Measurements from ENCODE around the gene NME3. TPM values are rescaled to one million over a fixed set of nuclear protein-coding genes. Genes with fewer than 3 reads are reported as not detected.
A peak's percentile ranks its signal among the peaks of the same experiment; 100 is the strongest.

NME3 gene
- total RNA-seq, 5 donors from 2014 or later (not counting 1 experiment from before 2014, with no cell fraction given) = 45.1 to 95.9 (median 87.5) TPM

DNA sequence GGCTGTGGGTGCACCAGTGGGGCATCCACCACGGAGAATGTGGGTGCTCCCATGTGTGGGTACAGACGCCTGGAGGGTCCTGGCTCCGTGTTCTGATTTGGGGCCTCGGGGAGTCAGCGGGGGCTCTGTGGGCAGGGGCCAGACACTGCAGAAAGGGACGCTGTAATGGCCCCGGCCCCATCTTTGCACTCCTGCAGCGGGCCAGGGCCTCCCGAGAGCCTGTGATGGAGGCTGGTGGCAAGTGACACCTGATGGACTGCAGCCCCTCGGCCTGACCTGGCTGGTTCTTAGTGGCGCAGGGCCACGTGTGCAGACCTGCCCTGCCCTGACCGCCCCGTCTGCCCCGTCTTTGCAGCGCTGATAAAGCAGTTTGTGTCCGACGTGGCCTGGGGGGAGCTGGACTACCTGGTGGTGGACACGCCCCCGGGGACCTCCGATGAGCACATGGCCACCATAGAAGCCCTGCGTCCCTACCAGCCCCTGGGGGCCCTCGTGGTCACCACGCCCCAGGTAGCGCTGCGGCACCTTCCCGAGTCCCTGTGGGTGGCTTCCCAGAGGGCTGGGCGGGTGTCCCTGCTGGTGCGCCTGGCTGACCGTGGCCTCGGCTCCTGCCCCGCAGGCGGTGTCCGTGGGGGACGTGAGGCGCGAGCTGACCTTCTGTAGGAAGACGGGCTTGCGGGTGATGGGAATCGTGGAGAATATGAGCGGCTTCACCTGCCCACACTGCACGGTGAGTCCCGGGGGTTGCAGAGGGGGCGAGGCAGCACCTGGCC, 16.2 kb upstream of the NME3 start:
- H3K36me3 ChIP-seq (ENCODE audit: control insufficient read depth in 2 of 2, extremely low read depth in 1 of 2, insufficient read depth in 1 of 2, low read length in 1 of 2) = peaks cover 22 to 54% of the 10 kb centered on the region in 2 donors
- no peaks in the 10 kb centered on the region for H3K9me3 Mint-ChIP-seq
- H3K27me3 Mint-ChIP-seq = no peaks in the 10 kb centered on the region
- CTCF ChIA-PET = no interaction called here
- H3K27me3 ChIP-seq (replicated peaks in 1 of 2; ENCODE audit: control insufficient read depth in 2 of 2, extremely low read depth in 1 of 2, insufficient read depth in 2 of 2, low read length in 1 of 2) = no peaks in the 10 kb centered on the region
- 96% methylated on average over 44 of the region's 44 CpGs for WGBS (ENCODE audit: insufficient coverage)
- POLR2A ChIA-PET = no interaction called here
- H3K4me3 ChIP-seq (ENCODE audit: control insufficient read depth in 1 of 2, extremely low read depth in 1 of 2, low read length in 1 of 2) = no peak overlapping the region
- no peak overlapping the region for H3K27ac Mint-ChIP-seq
- no peak for DNase-seq
- H3K4me3 Mint-ChIP-seq = no peak overlapping the region
- peaks cover 5% of the 10 kb centered on the region for H3K36me3 Mint-ChIP-seq
- H3K27ac ChIP-seq (ENCODE audit: low read length) = no peak overlapping the region
- no peaks in the 10 kb centered on the region for H3K9me3 ChIP-seq
- no peak for ATAC-seq (replicated peaks in 1 of 4)
- H3K4me1 Mint-ChIP-seq = peaks cover 4 to 28% (median 22%) of the 10 kb centered on the region in 3 donors
- peaks cover 0 to 45% of the 10 kb centered on the region in 2 experiments for H3K4me1 ChIP-seq (ENCODE audit: control insufficient read depth in 1 of 2, extremely low read depth in 1 of 2, insufficient read depth in 2 of 2, low read length in 2 of 2)

DNA sequence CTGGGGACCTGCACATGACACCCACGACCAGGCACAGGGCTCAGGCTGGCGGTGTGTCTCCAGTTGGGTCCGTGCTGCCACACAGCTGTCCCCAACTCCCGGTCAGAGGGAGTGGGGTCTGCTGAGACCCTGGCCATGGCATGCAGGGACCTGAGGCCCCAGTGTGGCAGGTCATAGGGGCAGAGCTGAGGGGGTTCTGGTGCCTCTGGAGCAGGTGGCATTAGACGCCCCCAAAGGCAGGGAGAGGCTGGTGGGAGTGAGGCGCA, 15.6 kb upstream of the NME3 start:
- POLR2A ChIA-PET = no interaction called here
- 90% methylated on average over 6 of the region's 6 CpGs for WGBS (ENCODE audit: insufficient coverage)

DNA sequence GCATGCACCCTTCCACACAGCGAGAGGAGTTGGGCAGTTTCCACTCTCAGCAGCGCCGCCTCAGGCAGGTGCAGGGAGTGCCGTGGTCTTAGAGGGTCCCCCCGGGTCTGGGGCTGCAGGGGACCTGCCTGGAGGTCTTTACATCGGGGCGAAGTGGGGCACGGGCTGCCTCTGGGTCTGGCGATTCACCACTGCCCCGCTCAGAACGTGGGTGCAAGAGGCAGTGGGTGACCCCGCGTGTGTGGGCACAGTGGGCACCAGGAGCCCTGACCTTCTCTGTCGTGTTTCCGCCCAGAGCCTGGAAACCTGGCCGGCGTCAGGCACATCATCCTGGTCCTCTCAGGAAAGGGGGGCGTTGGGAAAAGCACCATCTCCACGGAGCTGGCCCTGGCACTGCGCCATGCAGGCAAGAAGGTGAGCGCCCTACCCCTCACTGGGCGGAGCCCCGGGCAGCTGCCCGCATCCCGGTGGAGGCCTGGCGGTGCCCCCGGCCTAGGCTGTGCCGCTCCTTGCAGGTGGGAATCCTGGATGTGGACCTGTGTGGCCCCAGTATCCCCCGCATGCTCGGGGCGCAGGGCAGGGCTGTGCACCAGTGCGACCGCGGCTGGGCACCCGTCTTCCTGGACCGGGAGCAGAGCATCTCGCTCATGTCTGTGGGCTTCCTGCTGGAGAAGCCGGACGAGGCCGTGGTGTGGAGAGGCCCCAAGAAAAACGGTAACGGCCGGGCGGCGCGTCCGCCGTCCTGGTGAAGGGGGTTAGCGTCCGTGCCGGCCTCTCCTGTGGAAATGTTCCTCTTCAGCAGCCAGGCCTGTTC, 15.1 kb upstream of the NME3 start:
- H3K27ac Mint-ChIP-seq = no peak overlapping the region
- H3K9me3 ChIP-seq = no peaks in the 10 kb centered on the region
- 96% methylated on average over 51 of the region's 51 CpGs for WGBS (ENCODE audit: insufficient coverage)

More for the DNA sequence above, 15.6 kb upstream of the NME3 start:
- Mint-ChIP-seq H3K27ac (no peak overlapping the region), H3K9me3 (no peaks in the 10 kb centered on the region), H3K36me3 (peaks cover 5% of the 10 kb centered on the region), H3K27me3 (no peaks in the 10 kb centered on the region), H3K4me3 (no peak overlapping the region), H3K4me1 (peaks cover 4 to 29% (median 22%) of the 10 kb centered on the region in 3 donors)
- CTCF ChIA-PET = no interaction called here
- peaks cover 0 to 45% of the 10 kb centered on the region in 2 experiments for H3K4me1 ChIP-seq (ENCODE audit: control insufficient read depth in 1 of 2, extremely low read depth in 1 of 2, insufficient read depth in 2 of 2, low read length in 2 of 2)
- ATAC-seq (replicated peaks in 1 of 4) = no peak
- H3K27ac ChIP-seq (ENCODE audit: low read length) = no peak overlapping the region
- no peaks in the 10 kb centered on the region for H3K27me3 ChIP-seq (replicated peaks in 1 of 2; ENCODE audit: control insufficient read depth in 2 of 2, extremely low read depth in 1 of 2, insufficient read depth in 2 of 2, low read length in 1 of 2)
- peaks cover 20 to 54% of the 10 kb centered on the region in 2 donors for H3K36me3 ChIP-seq (ENCODE audit: control insufficient read depth in 2 of 2, extremely low read depth in 1 of 2, insufficient read depth in 1 of 2, low read length in 1 of 2)
- DNase-seq = no peak
- no peaks in the 10 kb centered on the region for H3K9me3 ChIP-seq
- H3K4me3 ChIP-seq (ENCODE audit: control insufficient read depth in 1 of 2, extremely low read depth in 1 of 2, low read length in 1 of 2) = no peak overlapping the region

DNA sequence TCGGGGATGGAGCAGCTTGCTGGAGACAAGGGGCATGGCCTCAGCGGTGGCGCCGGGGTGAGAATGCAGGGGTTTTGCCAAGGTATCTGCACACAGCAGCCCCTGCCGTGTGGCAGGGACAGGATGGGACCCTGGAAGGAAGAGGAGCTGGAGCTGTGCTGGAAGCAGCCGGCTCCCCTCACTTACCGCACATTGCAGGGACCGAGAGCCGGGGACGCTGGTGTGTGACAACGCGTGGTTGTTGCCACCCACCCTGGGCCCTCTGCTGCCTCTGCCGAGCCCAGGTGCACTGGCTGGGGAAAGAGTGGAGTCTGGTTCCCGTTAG, 14.5 kb upstream of the NME3 start:
- H3K9me3 ChIP-seq = no peaks in the 10 kb centered on the region
- WGBS (ENCODE audit: insufficient coverage) = 95% methylated on average over 10 of the region's 14 CpGs
- no peaks in the 10 kb centered on the region for H3K27me3 ChIP-seq (replicated peaks in 1 of 2; ENCODE audit: control insufficient read depth in 2 of 2, extremely low read depth in 1 of 2, insufficient read depth in 2 of 2, low read length in 1 of 2)
- H3K4me3 ChIP-seq (ENCODE audit: control insufficient read depth in 1 of 2, extremely low read depth in 1 of 2, low read length in 1 of 2) = no peak overlapping the region
- H3K27ac ChIP-seq (ENCODE audit: low read length) = no peak overlapping the region
- H3K36me3 Mint-ChIP-seq = peaks cover 5% of the 10 kb centered on the region
- ChIA-PET POLR2A (no interaction called here), CTCF (no interaction called here)
- H3K4me1 Mint-ChIP-seq = peaks cover 14 to 41% (median 32%) of the 10 kb centered on the region in 3 donors
- H3K9me3 Mint-ChIP-seq = no peaks in the 10 kb centered on the region
- ATAC-seq (replicated peaks in 1 of 4) (no peak), DNase-seq (no peak)
- no peak overlapping the region for H3K27ac Mint-ChIP-seq
- H3K36me3 ChIP-seq (ENCODE audit: control insufficient read depth in 2 of 2, extremely low read depth in 1 of 2, insufficient read depth in 1 of 2, low read length in 1 of 2) = peaks cover 20 to 57% of the 10 kb centered on the region in 2 donors
- H3K4me3 Mint-ChIP-seq = peak overlapping the region in 1 of 3 donors; percentile 49
- H3K4me1 ChIP-seq (ENCODE audit: control insufficient read depth in 1 of 2, extremely low read depth in 1 of 2, insufficient read depth in 2 of 2, low read length in 2 of 2) = peaks cover 2 to 52% of the 10 kb centered on the region in 2 experiments
- no peaks in the 10 kb centered on the region for H3K27me3 Mint-ChIP-seq

More for the DNA sequence above, 15.1 kb upstream of the NME3 start:
- Histone ChIP-seq H3K36me3 (ENCODE audit: control insufficient read depth in 2 of 2, extremely low read depth in 1 of 2, insufficient read depth in 1 of 2, low read length in 1 of 2) (peaks cover 20 to 54% of the 10 kb centered on the region in 2 donors), H3K4me3 (ENCODE audit: control insufficient read depth in 1 of 2, extremely low read depth in 1 of 2, low read length in 1 of 2) (no peak overlapping the region), H3K27ac (ENCODE audit: low read length) (no peak overlapping the region), H3K4me1 (ENCODE audit: control insufficient read depth in 1 of 2, extremely low read depth in 1 of 2, insufficient read depth in 2 of 2, low read length in 2 of 2) (peaks cover under 1 to 50% of the 10 kb centered on the region in 2 experiments), H3K27me3 (replicated peaks in 1 of 2; ENCODE audit: control insufficient read depth in 2 of 2, extremely low read depth in 1 of 2, insufficient read depth in 2 of 2, low read length in 1 of 2) (no peaks in the 10 kb centered on the region)
- Mint-ChIP-seq H3K4me3 (no peak overlapping the region), H3K27me3 (no peaks in the 10 kb centered on the region), H3K36me3 (peaks cover 5% of the 10 kb centered on the region), H3K9me3 (no peaks in the 10 kb centered on the region), H3K4me1 (peaks cover 9 to 34% (median 26%) of the 10 kb centered on the region in 3 donors)
- POLR2A ChIA-PET = no interaction called here
- ATAC-seq (replicated peaks in 1 of 4) (no peak), DNase-seq (no peak)
- CTCF ChIA-PET = no interaction called here

DNA sequence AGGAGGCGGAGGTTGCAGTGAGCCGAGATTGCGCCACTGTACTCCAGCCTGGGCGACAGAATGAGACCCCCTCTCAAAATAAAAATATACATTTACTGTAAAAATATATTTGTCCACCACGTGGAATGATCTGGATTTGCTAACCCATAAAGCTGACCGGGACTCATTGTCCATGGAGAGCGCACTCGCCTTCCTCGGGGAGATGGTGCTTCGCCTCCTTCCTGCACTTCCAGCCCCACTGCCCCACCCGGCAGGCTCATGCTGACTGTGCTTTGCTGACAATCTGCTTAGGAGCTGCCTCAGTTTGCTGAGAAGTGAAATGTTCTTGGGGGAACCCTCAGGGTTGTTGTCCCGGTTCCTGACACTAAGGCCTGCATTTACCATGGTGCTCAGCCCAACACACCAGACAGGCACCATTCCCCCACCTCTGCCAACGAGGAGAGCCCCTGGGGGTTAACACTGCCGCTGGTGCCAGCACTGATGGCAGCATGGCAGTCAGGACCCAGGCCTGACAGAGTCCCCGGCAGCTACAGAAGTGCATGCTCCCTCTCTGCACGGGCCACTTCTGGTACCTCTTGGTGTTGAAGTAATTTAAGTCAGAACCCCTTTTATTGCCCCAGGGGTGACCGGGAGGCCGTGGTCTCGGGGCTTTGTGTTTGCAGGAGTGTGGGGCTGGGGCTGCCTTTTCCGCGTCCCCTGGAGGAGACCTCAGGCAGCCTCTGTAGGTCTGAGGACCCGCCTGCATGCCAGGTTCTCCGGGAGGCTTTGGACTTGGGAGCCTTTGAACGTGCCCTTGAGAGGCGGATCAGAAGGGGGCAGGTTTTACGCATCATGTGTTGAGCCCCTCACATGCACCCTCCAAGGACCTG, 13.9 kb upstream of the NME3 start:
- H3K36me3 Mint-ChIP-seq = peaks cover 5% of the 10 kb centered on the region
- ATAC-seq (replicated peaks in 1 of 4) = no peak
- no peak for DNase-seq
- H3K9me3 ChIP-seq = no peaks in the 10 kb centered on the region
- peak overlapping the region; percentile 31 to 59 (median 49) for H3K4me3 Mint-ChIP-seq
- no peak overlapping the region for H3K4me3 ChIP-seq (ENCODE audit: control insufficient read depth in 1 of 2, extremely low read depth in 1 of 2, low read length in 1 of 2)
- no peaks in the 10 kb centered on the region for H3K9me3 Mint-ChIP-seq
- H3K4me1 ChIP-seq (ENCODE audit: control insufficient read depth in 1 of 2, extremely low read depth in 1 of 2, insufficient read depth in 2 of 2, low read length in 2 of 2) = peaks cover 2 to 56% of the 10 kb centered on the region in 2 experiments
- H3K27me3 Mint-ChIP-seq = no peaks in the 10 kb centered on the region
- no peak overlapping the region for H3K27ac ChIP-seq (ENCODE audit: low read length)
- no peak overlapping the region for H3K27ac Mint-ChIP-seq
- 98% methylated on average over 16 of the region's 26 CpGs for WGBS (ENCODE audit: insufficient coverage)
- ChIA-PET POLR2A (no interaction called here), CTCF (no interaction called here)
- peaks cover 14 to 43% (median 34%) of the 10 kb centered on the region in 3 donors for H3K4me1 Mint-ChIP-seq
- H3K36me3 ChIP-seq (ENCODE audit: control insufficient read depth in 2 of 2, extremely low read depth in 1 of 2, insufficient read depth in 1 of 2, low read length in 1 of 2) = peaks cover 22 to 54% of the 10 kb centered on the region in 2 donors
- no peaks in the 10 kb centered on the region for H3K27me3 ChIP-seq (replicated peaks in 1 of 2; ENCODE audit: control insufficient read depth in 2 of 2, extremely low read depth in 1 of 2, insufficient read depth in 2 of 2, low read length in 1 of 2)

Measured in T-cell (primary cell).